Fibroblast of the aortic adventitia (primary cell): ENCODE results near the gene LPAR2. TPM values are rescaled to one million over a fixed set of nuclear protein-coding genes. Genes with fewer than 3 reads are reported as not detected.
"Not testable (repeated sequence)": the region's sequence is repeated elsewhere in the genome, so short reads cannot be mapped to it uniquely, and the experiment has no call there.

Experiments used
- DNase-seq: peaks from one replicate; pipeline ENCODE4 v3.0.0-alpha.2; 2010; ENCODE audit warnings: low read depth
- H3K4me3 ChIP-seq: 2 replicates; pipeline ENCODE4 v1.5.1; 2011; ENCODE audit warnings: low read depth, mild to moderate bottlenecking, control low read depth, low read length, moderate library complexity
- total RNA-seq: library from RNA; depleted of rRNA; stranded (reverse); fragments of >200 nt; gene quantifications from 2 replicates; pipeline ENCODE4 v1.2.3, GENCODE V29; 2012; ENCODE audit warnings: low replicate concordance
- TF ChIP-seq, protein P1 (sequence below): IDR thresholded peaks from 2 replicates; pipeline ENCODE4 v1.5.1; 2011; ENCODE audit warnings: mild to moderate bottlenecking, low read length, control low read depth, inconsistent platforms; ENCODE audit not compliant: insufficient read depth

Gene LPAR2
- total RNA-seq, 1 donor: 1.1 TPM

DNA sequence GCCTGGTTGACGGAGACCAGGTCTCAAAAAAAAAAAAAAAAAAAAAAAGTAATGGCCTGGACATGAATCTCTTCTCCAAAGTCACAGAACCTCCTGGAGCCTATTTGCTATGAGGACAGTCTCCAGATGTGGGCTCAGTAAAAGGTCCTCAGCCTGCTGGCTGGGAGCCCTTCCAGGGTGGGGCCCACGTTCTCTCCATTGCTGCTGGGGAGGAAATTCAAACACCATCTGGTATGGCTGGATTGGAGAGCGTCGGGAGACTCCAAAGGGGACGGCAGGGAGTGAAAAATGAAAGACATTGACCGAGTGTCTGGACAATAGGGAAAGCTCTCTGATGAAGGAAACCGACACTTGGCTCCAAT is 8.2 kb downstream of the LPAR2 start:
- H3K4me3 ChIP-seq: no peak overlapping the region
- no peak for DNase-seq
- TF ChIP-seq, protein P1, sequence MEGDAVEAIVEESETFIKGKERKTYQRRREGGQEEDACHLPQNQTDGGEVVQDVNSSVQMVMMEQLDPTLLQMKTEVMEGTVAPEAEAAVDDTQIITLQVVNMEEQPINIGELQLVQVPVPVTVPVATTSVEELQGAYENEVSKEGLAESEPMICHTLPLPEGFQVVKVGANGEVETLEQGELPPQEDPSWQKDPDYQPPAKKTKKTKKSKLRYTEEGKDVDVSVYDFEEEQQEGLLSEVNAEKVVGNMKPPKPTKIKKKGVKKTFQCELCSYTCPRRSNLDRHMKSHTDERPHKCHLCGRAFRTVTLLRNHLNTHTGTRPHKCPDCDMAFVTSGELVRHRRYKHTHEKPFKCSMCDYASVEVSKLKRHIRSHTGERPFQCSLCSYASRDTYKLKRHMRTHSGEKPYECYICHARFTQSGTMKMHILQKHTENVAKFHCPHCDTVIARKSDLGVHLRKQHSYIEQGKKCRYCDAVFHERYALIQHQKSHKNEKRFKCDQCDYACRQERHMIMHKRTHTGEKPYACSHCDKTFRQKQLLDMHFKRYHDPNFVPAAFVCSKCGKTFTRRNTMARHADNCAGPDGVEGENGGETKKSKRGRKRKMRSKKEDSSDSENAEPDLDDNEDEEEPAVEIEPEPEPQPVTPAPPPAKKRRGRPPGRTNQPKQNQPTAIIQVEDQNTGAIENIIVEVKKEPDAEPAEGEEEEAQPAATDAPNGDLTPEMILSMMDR: no peak

DNA sequence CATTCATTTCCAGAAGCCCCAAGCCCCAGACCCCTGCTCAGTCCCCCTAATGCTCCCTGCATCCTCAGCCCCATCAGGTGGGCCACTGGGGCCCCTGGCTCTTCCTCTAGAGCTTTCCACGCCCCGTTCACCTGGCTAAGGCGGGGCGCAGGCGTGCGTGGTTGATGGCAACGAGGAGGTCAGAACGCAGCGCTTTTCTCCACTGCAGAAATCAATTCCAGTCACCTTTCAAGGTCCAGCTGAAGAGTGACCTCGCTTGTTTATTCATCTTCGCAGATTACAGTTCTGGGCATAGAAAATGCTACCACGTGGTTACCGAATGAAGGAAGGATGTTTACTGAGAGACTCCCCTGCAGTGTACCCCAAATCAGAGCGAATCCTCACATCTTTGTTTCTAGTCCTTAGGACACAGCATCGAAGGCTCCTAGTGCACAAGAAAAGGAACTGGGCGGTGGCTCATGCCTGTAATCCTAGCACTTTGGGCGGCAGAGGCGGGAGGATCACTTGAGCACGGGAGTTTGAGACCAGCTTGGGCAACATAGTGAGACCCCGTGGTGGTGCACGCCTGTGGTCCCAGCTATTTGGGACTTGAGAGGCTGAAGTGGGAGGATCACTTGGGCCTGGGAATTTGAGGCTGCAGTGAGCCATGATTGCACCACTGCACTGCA is 8.7 kb downstream of the LPAR2 start:
- TF ChIP-seq, protein P1: no peak
- DNase-seq: no peak
- H3K4me3 ChIP-seq: no peak overlapping the region

DNA sequence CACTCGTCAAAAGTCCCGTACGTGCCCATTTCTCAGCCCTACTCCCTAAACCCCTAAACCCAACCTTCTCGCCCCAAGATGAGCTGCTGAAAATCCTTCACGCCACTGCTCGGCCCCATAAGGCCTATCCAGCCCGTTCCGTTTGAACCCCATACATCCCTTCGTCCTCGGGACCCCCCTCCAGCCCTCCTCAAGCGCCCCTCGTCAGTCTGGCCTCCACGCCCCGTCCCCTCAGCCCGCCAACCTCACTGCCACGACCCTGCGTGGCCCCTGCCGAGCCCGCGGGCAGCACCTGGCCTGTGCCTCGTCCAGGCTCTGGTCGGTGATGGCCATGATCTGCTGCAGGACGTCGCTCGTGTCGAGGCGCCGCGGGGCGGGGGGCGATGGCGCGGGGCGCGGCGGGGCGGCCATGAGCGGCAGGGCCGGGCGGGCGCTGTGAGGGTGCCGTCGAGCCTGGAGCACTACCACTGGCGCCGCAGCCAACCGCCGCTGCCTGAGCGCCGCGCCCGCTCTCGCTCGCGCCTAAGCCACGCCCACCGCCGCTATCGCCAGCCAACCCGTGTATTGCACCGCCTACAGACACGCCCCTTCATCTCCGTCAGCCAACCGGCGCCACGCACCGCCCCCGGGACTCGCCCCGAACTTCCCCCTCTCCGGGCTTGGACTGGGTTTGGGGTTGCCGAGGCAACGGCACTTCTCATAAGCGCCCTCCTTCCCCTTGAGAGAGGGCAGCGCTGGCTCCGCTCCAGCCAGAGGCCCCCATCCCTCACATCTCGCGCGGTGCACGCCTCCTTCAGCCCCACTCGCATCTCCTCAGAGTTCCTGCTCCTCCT is 9.6 kb downstream of the LPAR2 start, which contains the start of gene PBX4:
TSS of gene PBX4 (minus strand) at position 469 of the 833 bp plus-strand sequence. CDS start at position 411, 58 bp downstream.
- TF ChIP-seq, protein P1: no peak
- H3K4me3 ChIP-seq: peak within 1 kb of the TSS; percentile 56

DNA sequence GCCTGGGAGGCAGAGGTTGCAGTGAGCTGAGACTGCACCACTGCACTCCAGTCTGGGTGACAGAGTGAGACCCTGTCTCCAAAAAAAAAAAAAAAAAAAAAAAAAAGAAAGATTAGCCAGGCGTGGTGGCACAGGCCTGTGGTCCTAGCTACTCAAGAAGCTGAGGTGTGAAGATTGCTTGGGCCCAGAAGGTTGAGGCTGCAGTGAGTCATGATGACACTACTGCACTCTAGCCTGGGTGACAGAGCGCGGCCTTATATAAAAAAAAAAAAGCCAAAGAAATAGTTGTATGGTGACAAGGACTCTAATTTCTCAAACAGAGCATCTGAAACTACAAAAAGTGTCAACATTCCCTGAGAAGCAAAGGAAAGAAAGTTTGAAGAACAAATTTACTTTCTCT is 12.9 kb downstream of the LPAR2 start:
- DNase-seq: no peak
- H3K4me3 ChIP-seq: no peak overlapping the region
- TF ChIP-seq, protein P1: no peak

More for the DNA sequence above, 9.6 kb downstream of the LPAR2 start, which contains the start of gene PBX4:
- peak; percentile 67 for DNase-seq

DNA sequence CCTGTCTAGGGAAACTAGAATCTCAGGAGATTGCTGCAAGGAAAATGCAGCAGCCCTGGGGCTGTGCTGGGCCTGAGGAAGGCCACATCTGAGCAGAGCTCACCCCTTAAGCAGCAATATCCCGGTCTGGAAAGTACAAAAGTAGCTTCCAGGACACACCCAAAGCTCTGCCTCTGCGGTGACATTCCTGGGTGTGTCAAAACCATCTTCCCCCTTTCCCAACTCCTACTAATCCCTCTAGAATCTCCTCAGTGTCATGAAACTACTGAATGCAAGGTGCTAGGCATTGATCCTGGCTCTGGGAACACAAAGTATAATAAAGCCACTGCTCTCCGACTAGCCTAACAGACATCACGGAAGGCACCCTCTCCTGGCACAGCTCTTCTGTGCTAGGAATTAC is 14.5 kb downstream of the LPAR2 start:
- H3K4me3 ChIP-seq: no peak overlapping the region
- DNase-seq: peak; percentile 16
- TF ChIP-seq, protein P1: no peak

DNA sequence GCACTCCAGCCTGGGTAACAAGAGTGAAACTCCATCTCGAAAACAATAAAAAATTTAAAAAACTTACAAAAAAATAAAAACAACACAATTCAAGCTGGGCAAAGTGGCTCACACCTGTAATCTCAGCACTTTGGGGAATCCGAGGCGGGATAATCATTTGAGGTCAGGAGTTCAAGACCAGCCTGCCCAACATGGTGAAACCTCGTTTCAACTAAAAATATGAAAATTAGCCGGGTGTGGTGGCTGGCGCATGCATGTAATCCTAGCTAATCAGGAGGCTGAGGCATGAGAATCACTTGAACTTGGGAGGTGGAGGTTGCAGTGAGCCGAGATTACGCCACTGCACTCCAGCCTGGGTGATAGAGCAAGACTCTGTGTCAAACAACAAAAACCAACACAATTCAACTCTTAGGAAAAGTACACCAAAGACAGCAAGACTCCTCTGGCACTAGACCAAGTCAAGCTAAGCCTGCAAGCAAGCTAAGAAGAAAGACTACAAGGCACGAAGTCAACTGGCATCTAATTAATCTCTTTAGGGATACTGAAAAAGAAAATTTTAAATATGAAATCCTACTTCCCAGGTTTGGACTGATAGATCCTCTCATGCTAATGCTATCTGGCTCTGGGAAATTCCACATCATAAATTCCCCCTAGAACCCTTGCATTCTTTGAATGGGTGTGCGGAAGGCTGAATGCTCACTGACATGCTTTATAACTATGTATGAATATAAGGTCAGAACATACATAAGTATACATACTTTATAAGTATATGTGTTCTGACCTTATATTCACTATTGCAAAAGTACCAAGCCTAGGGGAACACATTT is 17.4 kb downstream of the LPAR2 start:
- TF ChIP-seq, protein P1: no peak
- H3K4me3 ChIP-seq: no peak overlapping the region
- DNase-seq: no peak

DNA sequence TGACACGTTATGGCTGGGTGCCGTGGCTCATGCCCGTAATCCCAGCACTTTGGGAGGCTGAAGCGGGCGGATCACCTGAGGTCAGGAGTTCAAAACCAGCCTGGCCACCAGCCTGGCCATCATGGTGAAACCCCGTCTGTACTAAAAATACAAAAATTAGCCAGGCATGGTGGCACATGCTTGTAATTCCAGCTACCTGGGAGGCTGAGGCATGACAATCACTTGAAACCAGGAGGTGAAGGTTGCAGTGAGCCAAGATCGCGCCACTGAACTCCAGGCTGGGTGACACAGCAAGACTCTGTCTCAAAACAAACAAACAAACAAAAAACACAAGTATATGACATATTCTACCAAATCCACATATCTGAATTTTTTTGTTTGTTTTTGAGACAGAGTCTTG is 21.3 kb downstream of the LPAR2 start:
- DNase-seq, H3K4me3 ChIP-seq: not testable (repeated sequence)
